Left ventricle myocardium superior (tissue), 1 donor: Measurements from ENCODE around the gene ZFYVE28. TPM values are rescaled to one million over a fixed set of nuclear protein-coding genes. Genes with fewer than 3 reads are reported as not detected.
A peak's percentile ranks its signal among the peaks of the same experiment; 100 is the strongest.

ENCODE experiments used
- ATAC-seq: fragments of 200-7000 bp; cut with Tn5 transposase; one replicate; pipeline ENCODE4 v1.9.1; 2020; ENCODE audit warnings: mild to moderate bottlenecking, moderate library complexity
- DNase-seq: peaks from one replicate; pipeline ENCODE4 v3.0.0-alpha.2; 2020
- intact Hi-C: fragments of 100-400 bp; cut with micrococcal nuclease; formaldehyde crosslinking; loops from one replicate; pipeline ENCODE4 v1.11.0; 2022
- total RNA-seq: library from RNA; stranded (reverse); fragmentation: NEBNext Ultra II Directional; extraction: Animal tissue kit (Norgen Biotek cat#: 25700); gene quantifications from one replicate; pipeline ENCODE4 v1.2.1, GENCODE V29; 2021
- donor health status: DM: no; HTN: yes; CAD: no; lungs with severe emphysema.

The ZFYVE28 gene
- total RNA-seq, 1 donor from 2014 or later = 5.6 TPM

- ATAC-seq = no peak
Observed at GRCh38 chr4:2303686-2304320, 114.6 kb downstream of the ZFYVE28 start.

GRCh38 chr4:2303121-2303685 lies 115.2 kb downstream of the ZFYVE28 start:
- intact Hi-C loops = no loop called here
- ATAC-seq (no peak), DNase-seq (no peak)

More at GRCh38 chr4:2303686-2304320, 114.6 kb downstream of the ZFYVE28 start:
- no peak for DNase-seq
- intact Hi-C loops = no loop called here

- intact Hi-C loops = no loop called here
- ATAC-seq (no peak), DNase-seq (no peak)
Observed at GRCh38 chr4:2302387-2303119, 115.9 kb downstream of the ZFYVE28 start.

- ATAC-seq (no peak), DNase-seq (no peak)
- intact Hi-C loops = no loop called here
Observed at GRCh38 chr4:2301806-2302205, 116.6 kb downstream of the ZFYVE28 start.

DNA sequence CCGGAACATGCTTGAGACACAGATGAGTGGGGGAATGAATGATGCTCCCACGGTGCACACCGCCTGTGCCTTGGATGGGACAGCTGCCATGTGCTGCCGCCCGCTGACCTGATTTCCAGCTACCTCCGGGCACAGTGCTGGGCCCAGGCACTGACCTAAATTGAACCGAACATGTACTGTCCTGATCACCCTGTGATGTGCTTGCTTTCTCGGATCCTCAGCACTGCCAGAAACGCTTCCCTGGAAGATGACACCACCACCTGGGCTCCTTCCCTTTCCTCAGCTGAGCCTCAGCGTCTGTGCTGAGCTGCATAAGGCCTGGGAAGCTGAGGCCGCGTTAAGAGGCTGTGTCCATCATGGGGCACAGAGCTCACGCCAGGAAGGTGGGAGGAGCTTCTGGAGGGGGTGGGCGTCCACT lies 117.2 kb downstream of the ZFYVE28 start:
- ATAC-seq (no peak), DNase-seq (no peak)
- intact Hi-C loops = no loop called here

DNA sequence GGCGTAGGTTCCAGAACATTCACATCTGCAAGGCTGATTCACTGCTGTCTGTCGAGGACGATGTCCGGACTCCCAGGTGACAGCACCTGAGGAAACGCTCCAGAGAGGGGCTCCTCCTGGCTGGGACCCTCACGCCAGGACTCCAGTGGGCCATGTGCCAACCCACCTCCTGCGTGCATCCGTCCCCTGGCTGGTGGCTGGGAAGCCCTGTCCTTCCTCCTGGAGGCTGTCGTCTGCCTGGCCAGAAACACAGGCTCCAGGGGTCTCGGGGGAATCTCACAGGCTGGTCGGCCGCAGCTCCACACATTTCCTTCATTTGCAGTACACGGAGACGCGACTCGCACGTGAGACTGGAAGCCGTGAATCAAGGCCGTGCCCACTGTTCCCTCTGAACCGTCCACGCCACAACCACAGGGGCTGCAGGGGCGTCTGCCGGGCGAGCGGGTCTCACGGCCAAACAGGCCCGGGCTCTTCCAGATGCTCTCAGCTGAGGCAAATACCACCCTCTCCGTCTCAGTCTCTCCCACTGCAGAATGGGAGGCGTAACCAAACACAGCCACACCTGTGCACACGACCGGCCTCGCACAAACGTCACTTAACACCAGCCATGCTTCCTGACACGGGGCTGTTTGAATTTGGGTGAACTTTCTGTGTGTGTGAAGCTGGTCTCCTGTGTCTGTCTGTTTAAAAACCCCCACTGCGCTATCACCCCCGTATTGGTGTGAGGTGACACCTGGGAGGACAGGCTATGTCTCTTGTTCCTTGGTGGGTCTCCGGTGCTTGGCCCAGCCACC lies 117.8 kb downstream of the ZFYVE28 start:
- intact Hi-C loops = no loop called here
- ATAC-seq = no peak

DNA sequence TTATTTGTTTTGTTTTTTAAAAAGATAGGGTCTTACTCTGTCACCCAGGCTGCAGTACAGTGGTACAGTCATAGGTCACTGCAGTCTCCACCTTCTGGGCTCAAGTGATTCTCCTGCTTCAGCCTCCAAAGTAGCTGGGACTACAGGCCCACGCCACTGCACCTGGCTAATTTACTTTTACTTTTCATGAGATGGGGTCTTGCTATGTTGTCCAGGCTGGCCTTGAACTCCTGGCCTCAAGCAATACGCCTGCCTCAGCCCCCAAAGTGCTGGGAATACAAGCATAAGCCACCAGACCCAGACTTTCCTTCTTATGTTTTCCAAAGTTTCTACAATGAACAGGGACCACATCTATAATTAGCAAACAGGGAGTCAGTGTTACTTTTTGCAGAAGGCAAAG lies 118.7 kb downstream of the ZFYVE28 start:
- intact Hi-C loops = no loop called here
- ATAC-seq (no peak), DNase-seq (no peak)

More for the DNA sequence above, 117.8 kb downstream of the ZFYVE28 start:
- DNase-seq = no peak

DNA sequence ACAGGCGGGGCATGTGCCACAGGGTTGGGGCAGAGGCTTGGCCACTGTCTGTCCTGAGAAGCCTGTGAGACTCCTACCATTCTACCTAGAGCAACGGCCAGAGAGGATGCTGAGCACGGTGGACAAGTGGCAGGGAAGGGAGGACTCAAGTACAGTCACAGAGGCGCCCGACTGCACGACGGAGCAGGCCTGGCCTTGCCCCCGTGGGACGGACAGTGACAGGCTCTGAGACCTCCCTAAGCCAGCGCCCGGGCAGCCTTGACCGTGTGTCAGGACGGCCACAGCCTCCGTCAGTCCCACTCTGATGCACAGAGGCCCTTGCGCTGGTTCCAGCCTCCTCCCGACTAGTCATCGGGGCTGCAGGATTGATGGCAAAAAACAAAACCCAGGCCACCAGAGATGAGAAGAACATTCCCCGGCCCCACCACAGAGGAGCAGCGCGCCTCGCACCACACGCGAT lies 119.9 kb downstream of the ZFYVE28 start:
- intact Hi-C loops = no loop called here
- no peak for DNase-seq
- ATAC-seq = no peak

- ATAC-seq = no peak
Observed at GRCh38 chr4:2297606-2298531, 120.6 kb downstream of the ZFYVE28 start.

GRCh38 chr4:2296631-2297601 lies 121.5 kb downstream of the ZFYVE28 start:
- intact Hi-C loops = no loop called here
- ATAC-seq (peak; percentile 80), DNase-seq (peak; percentile 57)

More at GRCh38 chr4:2297606-2298531, 120.6 kb downstream of the ZFYVE28 start:
- no peak for DNase-seq
- intact Hi-C loops = no loop called here

DNA sequence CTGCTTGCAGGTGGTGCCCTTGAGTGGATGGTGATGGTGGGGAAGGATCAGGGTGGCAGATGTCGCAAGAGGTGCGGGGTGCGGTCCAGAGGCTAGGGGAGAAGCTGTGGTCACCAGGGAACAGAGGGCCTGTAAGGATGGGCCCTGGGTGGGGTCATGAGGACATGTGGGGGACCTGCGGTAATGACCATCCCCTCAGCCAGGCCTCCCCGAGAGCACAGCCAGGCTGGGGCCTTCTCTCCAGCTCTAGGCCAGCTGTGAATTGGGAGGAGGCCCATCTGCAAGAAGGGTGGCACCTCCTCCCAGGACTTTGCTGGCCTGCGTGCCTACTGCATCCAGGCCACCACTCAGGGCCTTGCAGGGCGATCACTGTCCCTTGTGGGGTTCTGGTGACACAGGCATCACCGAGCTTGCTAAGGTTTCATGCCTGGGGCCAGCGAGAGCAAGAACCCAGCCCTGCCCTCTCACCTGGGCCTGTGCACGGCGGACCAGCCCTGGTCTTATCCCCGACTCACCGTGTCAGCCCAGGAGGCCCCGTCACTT lies 122.5 kb downstream of the ZFYVE28 start:
- intact Hi-C loops = no loop called here
- ATAC-seq (peak; percentile 48), DNase-seq (no peak)

DNA sequence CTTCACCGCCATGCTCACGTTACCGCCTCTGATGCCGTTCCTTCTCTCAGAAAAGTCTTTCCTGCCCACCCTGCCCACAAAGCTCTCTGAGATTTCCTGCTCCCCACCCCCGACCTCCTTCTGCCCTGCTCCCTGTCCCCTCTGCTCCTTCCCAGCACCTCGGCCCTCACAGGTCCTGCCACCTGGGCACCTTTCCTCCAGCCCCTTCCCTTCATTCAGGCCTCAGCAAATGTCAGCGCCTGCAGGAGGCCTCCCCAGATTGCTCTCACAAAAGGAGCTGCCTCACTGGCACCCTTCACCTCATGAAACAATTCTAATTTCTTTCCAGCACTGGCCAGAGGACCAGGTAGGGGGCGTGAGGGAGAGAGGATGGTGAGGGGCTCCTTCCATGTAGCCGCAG lies 122.9 kb downstream of the ZFYVE28 start:
- ATAC-seq (no peak), DNase-seq (no peak)
- intact Hi-C loops = no loop called here

- ATAC-seq (no peak), DNase-seq (no peak)
- intact Hi-C loops = no loop called here
Observed at GRCh38 chr4:2292646-2293108, 125.8 kb downstream of the ZFYVE28 start.

DNA sequence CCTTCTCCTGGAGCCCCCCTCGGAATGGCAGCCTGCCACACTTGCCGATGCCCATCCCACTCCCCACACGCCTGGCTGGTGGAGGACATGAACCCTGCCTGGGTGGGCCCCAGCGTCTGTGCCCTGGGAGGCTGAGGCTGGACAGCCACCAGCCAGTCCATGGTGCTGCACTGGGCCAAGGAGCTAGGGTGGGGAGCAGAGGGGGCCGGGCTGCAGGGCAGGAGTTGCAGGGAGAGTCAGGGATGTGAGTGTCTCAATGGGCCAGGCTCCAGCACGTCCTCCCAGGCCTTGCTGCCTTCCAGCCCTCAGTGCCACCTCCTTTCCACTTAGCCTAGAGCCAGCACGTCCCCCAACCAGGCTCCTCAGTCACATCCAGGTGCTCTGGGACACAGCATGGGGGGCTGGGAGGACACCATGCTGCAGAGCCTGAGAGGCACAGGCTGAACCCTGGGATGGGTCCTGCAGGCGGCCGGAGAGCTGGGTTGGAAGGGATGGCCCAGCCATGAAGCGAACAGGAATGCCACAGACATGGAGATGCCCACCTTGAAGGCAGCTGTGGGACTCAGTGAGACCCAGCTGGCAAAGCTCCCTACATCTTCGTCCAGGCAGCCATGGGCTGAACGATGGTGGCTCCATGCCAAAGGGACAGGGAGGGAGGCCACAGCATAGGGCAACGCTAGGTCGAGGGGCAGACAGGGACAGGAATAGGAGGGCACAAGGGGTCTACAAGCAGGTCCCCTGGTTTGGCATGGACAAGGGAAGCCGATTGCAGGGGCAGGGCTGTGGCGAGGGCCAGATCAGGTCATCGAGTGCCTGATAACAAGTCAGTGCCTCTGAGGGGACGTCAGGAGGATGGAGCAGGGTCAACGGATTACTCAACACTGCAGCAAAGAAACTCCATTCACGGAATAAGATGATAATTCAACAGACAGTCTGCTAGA lies 126.5 kb downstream of the ZFYVE28 start:
- no peak for DNase-seq
- peak; percentile 12 for ATAC-seq
- intact Hi-C loops = no loop called here

GRCh38 chr4:2290974-2291704 lies 127.3 kb downstream of the ZFYVE28 start:
- intact Hi-C loops = no loop called here
- DNase-seq (no peak), ATAC-seq (no peak)
